ENCODE measurements around the gene NUP37. TPM values are rescaled to one million over a fixed set of nuclear protein-coding genes. Genes with fewer than 3 reads are reported as not detected.
"Not testable (repeated sequence)": the region's sequence is repeated elsewhere in the genome, so short reads cannot be mapped to it uniquely, and the experiment has no call there.

Gene NUP37
- total and polyA plus RNA-seq, 9 of the 15 experiments (the other 6 are each of a cell fraction or from before 2014, with no cell fraction given), result 72.2 to 429 (median 170) TPM

DNA sequence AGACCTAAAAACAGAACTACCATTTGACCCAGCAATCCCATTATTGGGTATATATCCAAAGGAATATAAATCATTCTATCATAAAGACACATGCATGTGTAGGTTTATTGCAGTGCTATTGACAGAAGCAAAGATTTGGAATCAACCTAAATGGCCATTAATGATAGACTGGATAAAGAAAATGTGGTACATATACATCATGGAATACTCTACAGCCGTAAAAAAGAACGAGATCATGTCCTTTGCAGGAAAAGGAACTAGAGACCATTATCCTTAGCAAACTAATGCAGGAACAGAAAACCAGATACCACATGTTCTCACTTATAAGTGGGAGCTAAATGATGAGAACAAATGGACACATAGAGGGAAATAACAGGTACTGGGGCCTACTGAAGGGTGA, 11.5 kb upstream of the NUP37 start:
- H4K20me1 ChIP-seq (replicated peaks; ENCODE audit: control insufficient read depth, insufficient read depth, low read length); H3K9me1 ChIP-seq (ENCODE audit: control insufficient read depth, insufficient read depth, low read length); BruUV-seq (replicated peaks); H3K27ac ChIP-seq (ENCODE audit: extremely low read depth, low read depth, low read length); FAIRE-seq; CTCF ChIA-PET (ENCODE audit: low intra/inter-chr PET ratio); in situ Hi-C loops (cut with MboI); H3K9ac ChIP-seq (ENCODE audit: insufficient read depth in 1 of 2, low read depth in 2 of 2, low read length in 2 of 2); DNase-seq (ENCODE audit: extremely low read depth in 1 of 4, low spot score in 3 of 4); H3K9me3 ChIP-seq (replicated peaks; ENCODE audit: control insufficient read depth, insufficient read depth, low read depth, low read length); intact Hi-C loops (cut with micrococcal nuclease); H3K4me2 ChIP-seq (ENCODE audit: insufficient read depth, low read length); ATAC-seq; H3K79me2 ChIP-seq (ENCODE audit: control insufficient read depth, insufficient read depth, low read length); H3K4me1 ChIP-seq (replicated peaks in 1 of 2; ENCODE audit: control insufficient read depth in 2 of 2, insufficient read depth in 2 of 2, low read length in 2 of 2); H3K27me3 ChIP-seq (ENCODE audit: control insufficient read depth in 2 of 2, insufficient read depth in 2 of 2, low read length in 2 of 2); H3K4me3 ChIP-seq; H2AFZ ChIP-seq (ENCODE audit: low read depth, low read length): not testable (repeated sequence)
- peak; percentile 50 for TF ChIP-seq ZNF146 (CRISPR knock-in tag; IDR thresholded peaks at IDR 0.05; ENCODE audit: unreplicated experiment)
- H3K36me3 ChIP-seq (ENCODE audit: control insufficient read depth, insufficient read depth, low read length), result peaks cover 45% of the 10 kb centered on the region
- POLR2A ChIA-PET, result interaction anchor here (0.6 to 0.9 kb wide), 2 partner anchors 9 to 29 kb away, joined by 3 read pairs; no protein-coding TSS in a partner anchor
- 94% methylated on average over 2 of the region's 2 CpGs for WGBS (ENCODE audit: insufficient coverage, low coverage, missing lambda C conversion rate)

DNA sequence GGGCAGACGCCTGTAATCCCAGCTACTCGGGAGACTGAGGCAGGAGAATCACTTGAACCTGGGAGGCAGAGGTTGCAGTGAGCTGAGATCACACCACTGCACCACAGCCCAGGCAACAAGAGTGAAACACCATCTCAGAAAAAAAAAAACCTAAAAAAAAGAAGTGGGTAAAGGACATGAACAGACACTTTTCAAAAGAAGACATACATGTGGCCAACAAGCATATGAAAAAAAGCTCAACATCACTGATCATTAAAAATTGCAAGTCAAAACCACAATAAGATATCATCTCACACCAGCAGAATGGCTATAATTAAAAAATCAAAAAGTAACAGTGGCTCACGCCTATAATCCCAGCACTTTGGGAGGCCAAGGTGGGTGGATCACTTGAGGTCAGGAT, 10.8 kb upstream of the NUP37 start:
- H3K27ac ChIP-seq (ENCODE audit: extremely low read depth, low read depth, low read length); DNase-seq (ENCODE audit: extremely low read depth in 1 of 4, low spot score in 3 of 4); CTCF ChIA-PET (ENCODE audit: low intra/inter-chr PET ratio); ATAC-seq; H2AFZ ChIP-seq (ENCODE audit: low read depth, low read length); H3K79me2 ChIP-seq (ENCODE audit: control insufficient read depth, insufficient read depth, low read length); intact Hi-C loops (cut with micrococcal nuclease); H4K20me1 ChIP-seq (replicated peaks; ENCODE audit: control insufficient read depth, insufficient read depth, low read length); in situ Hi-C loops (cut with MboI); H3K9ac ChIP-seq (ENCODE audit: insufficient read depth in 1 of 2, low read depth in 2 of 2, low read length in 2 of 2); FAIRE-seq; H3K4me3 ChIP-seq; H3K4me2 ChIP-seq (ENCODE audit: insufficient read depth, low read length); BruUV-seq (replicated peaks); H3K4me1 ChIP-seq (replicated peaks in 1 of 2; ENCODE audit: control insufficient read depth in 2 of 2, insufficient read depth in 2 of 2, low read length in 2 of 2); H3K27me3 ChIP-seq (ENCODE audit: control insufficient read depth in 2 of 2, insufficient read depth in 2 of 2, low read length in 2 of 2); H3K9me1 ChIP-seq (ENCODE audit: control insufficient read depth, insufficient read depth, low read length); H3K9me3 ChIP-seq (replicated peaks; ENCODE audit: control insufficient read depth, insufficient read depth, low read depth, low read length): not testable (repeated sequence)
- H3K36me3 ChIP-seq (ENCODE audit: control insufficient read depth, insufficient read depth, low read length), result peaks cover 52% of the 10 kb centered on the region
- 90% methylated on average over 1 of the region's 3 CpGs for WGBS (ENCODE audit: insufficient coverage, low coverage, missing lambda C conversion rate)
- POLR2A ChIA-PET, result interaction anchor here (0.7 kb wide), 1 partner anchor 273 kb away, joined by 3 read pairs; no protein-coding TSS in a partner anchor
- TF ChIP-seq, protein P1, sequence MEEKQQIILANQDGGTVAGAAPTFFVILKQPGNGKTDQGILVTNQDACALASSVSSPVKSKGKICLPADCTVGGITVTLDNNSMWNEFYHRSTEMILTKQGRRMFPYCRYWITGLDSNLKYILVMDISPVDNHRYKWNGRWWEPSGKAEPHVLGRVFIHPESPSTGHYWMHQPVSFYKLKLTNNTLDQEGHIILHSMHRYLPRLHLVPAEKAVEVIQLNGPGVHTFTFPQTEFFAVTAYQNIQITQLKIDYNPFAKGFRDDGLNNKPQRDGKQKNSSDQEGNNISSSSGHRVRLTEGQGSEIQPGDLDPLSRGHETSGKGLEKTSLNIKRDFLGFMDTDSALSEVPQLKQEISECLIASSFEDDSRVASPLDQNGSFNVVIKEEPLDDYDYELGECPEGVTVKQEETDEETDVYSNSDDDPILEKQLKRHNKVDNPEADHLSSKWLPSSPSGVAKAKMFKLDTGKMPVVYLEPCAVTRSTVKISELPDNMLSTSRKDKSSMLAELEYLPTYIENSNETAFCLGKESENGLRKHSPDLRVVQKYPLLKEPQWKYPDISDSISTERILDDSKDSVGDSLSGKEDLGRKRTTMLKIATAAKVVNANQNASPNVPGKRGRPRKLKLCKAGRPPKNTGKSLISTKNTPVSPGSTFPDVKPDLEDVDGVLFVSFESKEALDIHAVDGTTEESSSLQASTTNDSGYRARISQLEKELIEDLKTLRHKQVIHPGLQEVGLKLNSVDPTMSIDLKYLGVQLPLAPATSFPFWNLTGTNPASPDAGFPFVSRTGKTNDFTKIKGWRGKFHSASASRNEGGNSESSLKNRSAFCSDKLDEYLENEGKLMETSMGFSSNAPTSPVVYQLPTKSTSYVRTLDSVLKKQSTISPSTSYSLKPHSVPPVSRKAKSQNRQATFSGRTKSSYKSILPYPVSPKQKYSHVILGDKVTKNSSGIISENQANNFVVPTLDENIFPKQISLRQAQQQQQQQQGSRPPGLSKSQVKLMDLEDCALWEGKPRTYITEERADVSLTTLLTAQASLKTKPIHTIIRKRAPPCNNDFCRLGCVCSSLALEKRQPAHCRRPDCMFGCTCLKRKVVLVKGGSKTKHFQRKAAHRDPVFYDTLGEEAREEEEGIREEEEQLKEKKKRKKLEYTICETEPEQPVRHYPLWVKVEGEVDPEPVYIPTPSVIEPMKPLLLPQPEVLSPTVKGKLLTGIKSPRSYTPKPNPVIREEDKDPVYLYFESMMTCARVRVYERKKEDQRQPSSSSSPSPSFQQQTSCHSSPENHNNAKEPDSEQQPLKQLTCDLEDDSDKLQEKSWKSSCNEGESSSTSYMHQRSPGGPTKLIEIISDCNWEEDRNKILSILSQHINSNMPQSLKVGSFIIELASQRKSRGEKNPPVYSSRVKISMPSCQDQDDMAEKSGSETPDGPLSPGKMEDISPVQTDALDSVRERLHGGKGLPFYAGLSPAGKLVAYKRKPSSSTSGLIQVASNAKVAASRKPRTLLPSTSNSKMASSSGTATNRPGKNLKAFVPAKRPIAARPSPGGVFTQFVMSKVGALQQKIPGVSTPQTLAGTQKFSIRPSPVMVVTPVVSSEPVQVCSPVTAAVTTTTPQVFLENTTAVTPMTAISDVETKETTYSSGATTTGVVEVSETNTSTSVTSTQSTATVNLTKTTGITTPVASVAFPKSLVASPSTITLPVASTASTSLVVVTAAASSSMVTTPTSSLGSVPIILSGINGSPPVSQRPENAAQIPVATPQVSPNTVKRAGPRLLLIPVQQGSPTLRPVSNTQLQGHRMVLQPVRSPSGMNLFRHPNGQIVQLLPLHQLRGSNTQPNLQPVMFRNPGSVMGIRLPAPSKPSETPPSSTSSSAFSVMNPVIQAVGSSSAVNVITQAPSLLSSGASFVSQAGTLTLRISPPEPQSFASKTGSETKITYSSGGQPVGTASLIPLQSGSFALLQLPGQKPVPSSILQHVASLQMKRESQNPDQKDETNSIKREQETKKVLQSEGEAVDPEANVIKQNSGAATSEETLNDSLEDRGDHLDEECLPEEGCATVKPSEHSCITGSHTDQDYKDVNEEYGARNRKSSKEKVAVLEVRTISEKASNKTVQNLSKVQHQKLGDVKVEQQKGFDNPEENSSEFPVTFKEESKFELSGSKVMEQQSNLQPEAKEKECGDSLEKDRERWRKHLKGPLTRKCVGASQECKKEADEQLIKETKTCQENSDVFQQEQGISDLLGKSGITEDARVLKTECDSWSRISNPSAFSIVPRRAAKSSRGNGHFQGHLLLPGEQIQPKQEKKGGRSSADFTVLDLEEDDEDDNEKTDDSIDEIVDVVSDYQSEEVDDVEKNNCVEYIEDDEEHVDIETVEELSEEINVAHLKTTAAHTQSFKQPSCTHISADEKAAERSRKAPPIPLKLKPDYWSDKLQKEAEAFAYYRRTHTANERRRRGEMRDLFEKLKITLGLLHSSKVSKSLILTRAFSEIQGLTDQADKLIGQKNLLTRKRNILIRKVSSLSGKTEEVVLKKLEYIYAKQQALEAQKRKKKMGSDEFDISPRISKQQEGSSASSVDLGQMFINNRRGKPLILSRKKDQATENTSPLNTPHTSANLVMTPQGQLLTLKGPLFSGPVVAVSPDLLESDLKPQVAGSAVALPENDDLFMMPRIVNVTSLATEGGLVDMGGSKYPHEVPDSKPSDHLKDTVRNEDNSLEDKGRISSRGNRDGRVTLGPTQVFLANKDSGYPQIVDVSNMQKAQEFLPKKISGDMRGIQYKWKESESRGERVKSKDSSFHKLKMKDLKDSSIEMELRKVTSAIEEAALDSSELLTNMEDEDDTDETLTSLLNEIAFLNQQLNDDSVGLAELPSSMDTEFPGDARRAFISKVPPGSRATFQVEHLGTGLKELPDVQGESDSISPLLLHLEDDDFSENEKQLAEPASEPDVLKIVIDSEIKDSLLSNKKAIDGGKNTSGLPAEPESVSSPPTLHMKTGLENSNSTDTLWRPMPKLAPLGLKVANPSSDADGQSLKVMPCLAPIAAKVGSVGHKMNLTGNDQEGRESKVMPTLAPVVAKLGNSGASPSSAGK (IDR thresholded peaks at IDR 0.05), result 0 out of 2 replicates have a peak, but pooled peaks have one; percentile 26
